Endothelial cell of umbilical vein (primary cell): Measurements from ENCODE around the gene SFXN3. TPM values are rescaled to one million over a fixed set of nuclear protein-coding genes. Genes with fewer than 3 reads are reported as not detected.

Experiments used
- BruUV-seq: library from RNA; stranded (reverse); fragments of 400-500 nt; replicated peaks from 2 replicates; lab custom pipeline; 2021; lab: Mats Ljungman, UMichigan
- CTCF ChIA-PET: fragments of 300-600, 350-600 bp; sonication (Branson Sonifier 250); formaldehyde crosslinking; loops from one replicate; lab custom pipeline; 2021; ENCODE audit warnings: antibody characterized with exemption, inconsistent platforms; lab: Charles Lee
- POLR2A ChIA-PET: fragments of 300-600, 350-600 bp; sonication (Branson Sonifier 250); formaldehyde crosslinking; loops from one replicate; lab custom pipeline; 2021; ENCODE audit warnings: antibody characterized with exemption, inconsistent platforms; lab: Charles Lee
- DNase-seq: peaks from one replicate; pipeline ENCODE4 v3.0.0-alpha.2; 2011; ENCODE audit warnings: low read depth, low spot score
- FAIRE-seq: peaks from 2 replicates; lab custom pipeline; 2011; peaks lifted over from hg19 to GRCh38; lab: Jason Lieb, UNC
- H2AFZ ChIP-seq: 2 replicates; pipeline ENCODE4 v1.6.0; 2012; ENCODE audit warnings: low read depth, low read length, control low read depth, inconsistent platforms
- H3K27ac ChIP-seq: 2 replicates; pipeline ENCODE4 v1.5.1; 2011; ENCODE audit warnings: low read depth, mild to moderate bottlenecking, control low read depth, low read length, moderate library complexity; ENCODE audit not compliant: insufficient read depth
- H3K27me3 ChIP-seq, 2 experiments: 2 replicates each; pipeline versions ENCODE4 v1.6.0 to v1.6.1; 2011; ENCODE audit warnings: low read length in 2 of 2, mixed read lengths in 1 of 2; ENCODE audit not compliant: control insufficient read depth in 2 of 2, insufficient read depth in 2 of 2
- H3K36me3 ChIP-seq, 2 experiments: 2 replicates in 1 of 2; 3 replicates in 1 of 2; pipeline ENCODE4 v1.5.1; 2011; ENCODE audit warnings: low read length in 2 of 2, mild to moderate bottlenecking in 1 of 2, moderate library complexity in 1 of 2; ENCODE audit not compliant: control insufficient read depth in 2 of 2, insufficient read depth in 2 of 2; ENCODE audit errors: extremely low read depth in 1 of 2
- H3K4me1 ChIP-seq: 3 replicates; pipeline ENCODE4 v1.5.1; 2011; ENCODE audit warnings: mild to moderate bottlenecking, low read length; ENCODE audit not compliant: control insufficient read depth, insufficient read depth; ENCODE audit errors: extremely low read depth
- H3K4me2 ChIP-seq: 2 replicates; pipeline ENCODE4 v1.6.1; 2011; ENCODE audit warnings: low read length, control low read depth, mixed read lengths; ENCODE audit not compliant: insufficient read depth
- H3K4me3 ChIP-seq, 3 experiments: fragments of 200-600 bp in 1 of 3; sonication (generic), shearing (Covaris generic) in 1 of 3; replicated peaks in 1 of 3; 2 replicates each; pipeline ENCODE4 v1.5.1; 2011 to 2016; ENCODE audit warnings: control low read depth in 3 of 3, low read length in 3 of 3, mild to moderate bottlenecking in 2 of 3, inconsistent platforms in 1 of 3, low read depth in 1 of 3, moderate library complexity in 1 of 3; ENCODE audit not compliant: insufficient read depth in 1 of 3
- H3K79me2 ChIP-seq: 2 replicates; pipeline ENCODE4 v1.6.0; 2012; ENCODE audit warnings: low read length, inconsistent platforms; ENCODE audit not compliant: control insufficient read depth, insufficient read depth
- H3K9ac ChIP-seq: replicated peaks from 2 replicates; pipeline ENCODE3; 2011; ENCODE audit warnings: low read length, control low read depth; ENCODE audit not compliant: insufficient read depth; ENCODE audit errors: extremely low read depth
- H3K9me1 ChIP-seq: replicated peaks from 3 replicates; pipeline ENCODE4 v1.6.0; 2011; ENCODE audit warnings: mild to moderate bottlenecking, low read length; ENCODE audit not compliant: control insufficient read depth, insufficient read depth; ENCODE audit errors: extremely low read depth
- H3K9me3 ChIP-seq: replicated peaks from 2 replicates; pipeline ENCODE4 v1.5.1; 2012; ENCODE audit warnings: low read length, inconsistent platforms; ENCODE audit not compliant: control insufficient read depth, insufficient read depth
- H4K20me1 ChIP-seq: replicated peaks from 2 replicates; pipeline ENCODE3; 2011; ENCODE audit warnings: mild to moderate bottlenecking, low read length; ENCODE audit not compliant: control insufficient read depth, insufficient read depth; ENCODE audit errors: extremely low read depth
- CTCF ChIP-seq, 2 donors: IDR thresholded peaks; 1 replicate in 1 of 2; 2 replicates in 1 of 2; pipeline ENCODE4 v1.5.1; 2011; ENCODE audit warnings: low read length in 2 of 2, mild to moderate bottlenecking in 2 of 2, moderate library complexity in 2 of 2, control low read depth in 1 of 2, inconsistent platforms in 1 of 2, low read depth in 1 of 2; ENCODE audit not compliant: insufficient read depth in 1 of 2; ENCODE audit errors: extremely low read depth in 1 of 2
- EZH2 ChIP-seq: IDR thresholded peaks from 2 replicates; pipeline ENCODE4 v1.6.1; 2012; ENCODE audit warnings: borderline replicate concordance, low read depth, mild to moderate bottlenecking, moderate library complexity, low read length, inconsistent platforms; ENCODE audit not compliant: severe bottlenecking
- FOS ChIP-seq: IDR thresholded peaks from 2 replicates; pipeline ENCODE4 v1.6.1; 2011; ENCODE audit warnings: mild to moderate bottlenecking, low read length, moderate library complexity, borderline replicate concordance; ENCODE audit not compliant: insufficient read depth
- GATA2 ChIP-seq: IDR thresholded peaks from 2 replicates; pipeline ENCODE4 v1.7.0; 2011; ENCODE audit warnings: low read depth, mild to moderate bottlenecking, moderate library complexity, mixed read lengths, low read length; ENCODE audit not compliant: insufficient read length, insufficient read depth
- JUN ChIP-seq: IDR thresholded peaks from 2 replicates; pipeline ENCODE4 v1.6.1; 2011; ENCODE audit warnings: borderline replicate concordance, low read depth; ENCODE audit not compliant: insufficient read length, insufficient read depth
- MAX ChIP-seq: IDR thresholded peaks from 2 replicates; pipeline ENCODE4 v1.6.1; 2011; ENCODE audit not compliant: insufficient read depth, insufficient read length
- MYC ChIP-seq: IDR thresholded peaks from one replicate; pipeline ENCODE4 v1.6.1; 2011; ENCODE audit warnings: mild to moderate bottlenecking, low read depth, low read length
- POLR2A ChIP-seq: IDR thresholded peaks from 2 replicates; pipeline ENCODE4 v1.6.1; 2012; ENCODE audit warnings: low read depth, mild to moderate bottlenecking, control low read depth, low read length
- POLR2AphosphoS5 ChIP-seq: IDR thresholded peaks from 2 replicates; pipeline ENCODE4 v1.6.1; 2012; ENCODE audit warnings: low read depth, mild to moderate bottlenecking, control low read depth, low read length, moderate library complexity; ENCODE audit not compliant: insufficient read depth
- dilution Hi-C: fragments of 300-500 bp; cut with MboI; formaldehyde crosslinking; loops from one replicate; pipeline ENCODE4 v1.15.0; 2019; ENCODE audit warnings: low sequenced_read_pairs; ENCODE audit not compliant: extremely low pct_ligation_motif_present
- intact Hi-C: fragments of 100-400 bp; cut with micrococcal nuclease; formaldehyde crosslinking; loops from one replicate; pipeline ENCODE4 v1.10.0; 2022
- polyA plus RNA-seq, 4 experiments: library from polyadenylated mRNA; depleted of rRNA in 3 of 4; stranded (reverse) in 3 of 4; unstranded in 1 of 4; fragments of >200 nt; gene quantifications; 2 replicates each; pipeline versions ENCODE4 v1.2.1 to v1.2.3, GENCODE V29; 2011 to 2012; ENCODE audit warnings: missing spikeins in 1 of 4
- total RNA-seq: library from RNA; stranded (reverse); gene quantifications from 2 replicates; pipeline ENCODE4 v1.2.3, GENCODE V29; 2021

Gene SFXN3
- total and polyA plus RNA-seq, 2 donors (not counting 3 experiments of a cell fraction or from before 2014, with no cell fraction given) = 83.1 to 117 TPM

GRCh38 chr10:100993986-100994708 lies 36.9 kb upstream of the SFXN3 start:
- dilution Hi-C loops (no loop called here), intact Hi-C loops (loop anchor here (1.0 kb wide), 1 partner anchor 19 kb away; no protein-coding TSS in a partner anchor)
- H3K4me1 ChIP-seq = peaks cover 18% of the 10 kb centered on the region
- TSS peak; percentile 7 for BruUV-seq
- H3K9ac ChIP-seq = no peak overlapping the region
- no peak overlapping the region for H2AFZ ChIP-seq
- peaks cover 12% of the 10 kb centered on the region for H3K79me2 ChIP-seq
- DNase-seq (peak; percentile 51), FAIRE-seq (peak; percentile 84)
- H3K36me3 ChIP-seq = peaks cover 3 to 14% of the 10 kb centered on the region in 2 experiments
- H3K9me1 ChIP-seq = no peaks in the 10 kb centered on the region
- H3K27me3 ChIP-seq = no peaks in the 10 kb centered on the region
- H3K4me2 ChIP-seq = no peak overlapping the region
- no peaks in the 10 kb centered on the region for H4K20me1 ChIP-seq
- H3K27ac ChIP-seq = no peak overlapping the region
- no peaks in the 10 kb centered on the region for H3K9me3 ChIP-seq
- no peak for TF ChIP-seq POLR2A
- TF ChIP-seq MYC = no peak
- peak; percentile 60 to 63 for TF ChIP-seq CTCF (IDR thresholded peaks at IDR 0.05; ENCODE audit: extremely low read depth in 1 of 2, insufficient read depth in 1 of 2, low read depth in 1 of 2, low read length in 2 of 2)
- ChIA-PET POLR2A (no interaction called here), CTCF (interaction anchor here (1.0 to 12.6 kb wide), 4 partner anchors 14 to 72 kb away, joined by 6 to 254 read pairs (median 50); no protein-coding TSS in a partner anchor)
- H3K4me3 ChIP-seq = no peak overlapping the region

GRCh38 chr10:100995181-100995580 lies 35.9 kb upstream of the SFXN3 start:
- no peaks in the 10 kb centered on the region for H3K9me1 ChIP-seq
- peaks cover 3 to 11% of the 10 kb centered on the region in 2 experiments for H3K36me3 ChIP-seq
- no peaks in the 10 kb centered on the region for H3K27me3 ChIP-seq
- ChIA-PET CTCF (interaction anchor here (2.3 to 12.6 kb wide), 3 partner anchors 13 to 71 kb away, joined by 8 to 254 read pairs (median 92); no protein-coding TSS in a partner anchor), POLR2A (no interaction called here)
- no peak overlapping the region for H3K4me2 ChIP-seq
- peaks cover 10% of the 10 kb centered on the region for H3K79me2 ChIP-seq
- DNase-seq (no peak), FAIRE-seq (no peak)
- H3K9ac ChIP-seq = no peak overlapping the region
- no peaks in the 10 kb centered on the region for H4K20me1 ChIP-seq
- no peak overlapping the region for H2AFZ ChIP-seq
- no peak overlapping the region for H3K4me3 ChIP-seq
- dilution Hi-C loops (no loop called here), intact Hi-C loops (no loop called here)
- no peak overlapping the region for H3K27ac ChIP-seq
- no TSS peak for BruUV-seq
- H3K9me3 ChIP-seq = no peaks in the 10 kb centered on the region
- H3K4me1 ChIP-seq = peaks cover 18% of the 10 kb centered on the region
- TF ChIP-seq MAX (no peak), CTCF (IDR thresholded peaks at IDR 0.05; ENCODE audit: extremely low read depth in 1 of 2, insufficient read depth in 1 of 2, low read depth in 1 of 2, low read length in 2 of 2) (no peak), POLR2AphosphoS5 (no peak), MYC (no peak), GATA2 (no peak), POLR2A (no peak), FOS (no peak), JUN (no peak), EZH2 (no peak)
